ENCODE measurements around the gene FLOT1. TPM values are rescaled to one million over a fixed set of nuclear protein-coding genes. Genes with fewer than 3 reads are reported as not detected.
"Not testable (repeated sequence)": the region's sequence is repeated elsewhere in the genome, so short reads cannot be mapped to it uniquely, and the experiment has no call there.

Gene FLOT1
- total and polyA plus RNA-seq, 2 donors from 2014 or later, result 227 to 317 TPM

DNA sequence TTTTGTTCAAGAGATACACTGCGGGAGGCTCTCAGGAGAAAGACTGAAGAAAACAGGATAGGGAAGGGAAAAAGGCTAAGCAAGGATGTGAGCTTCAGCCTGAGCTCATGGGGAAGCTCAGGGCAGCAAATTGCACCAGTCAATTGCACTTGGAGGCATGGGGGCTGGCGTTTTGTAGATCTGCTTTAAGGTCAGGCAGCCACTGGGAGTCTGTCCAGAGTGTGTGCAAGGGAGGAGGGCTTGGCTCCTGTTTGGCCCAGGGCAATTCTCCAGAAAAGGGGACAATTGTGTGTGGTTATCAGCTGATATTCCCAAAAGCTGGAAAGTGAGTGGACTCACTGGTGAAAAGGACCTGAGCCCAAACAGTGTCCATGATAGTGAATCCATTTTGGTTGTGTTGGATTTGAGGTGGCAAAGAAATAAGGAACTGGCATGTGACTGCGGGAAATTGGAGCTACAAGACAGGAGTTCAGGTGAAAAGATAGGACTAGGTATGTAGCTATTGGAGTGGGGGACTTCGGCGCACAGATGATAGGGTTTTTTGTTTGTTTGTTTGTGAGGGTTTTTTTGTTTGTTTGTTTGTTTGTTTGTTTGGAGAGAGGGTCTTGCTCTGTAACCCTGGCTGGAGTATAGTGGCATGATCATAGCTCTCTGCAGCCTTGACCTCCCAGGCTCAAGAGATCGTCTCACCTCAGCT lies 24.1 kb upstream of the FLOT1 start:
- H3K27ac ChIP-seq (ENCODE audit: low read depth in 2 of 2, low read length in 2 of 2), result no peak overlapping the region
- no peak overlapping the region for H3K4me3 ChIP-seq (ENCODE audit: low read length in 3 of 3)
- intact Hi-C loops (cut with DNase I), result no loop called here
- H3K4me1 ChIP-seq (ENCODE audit: control insufficient read depth in 2 of 3, insufficient read depth in 2 of 3, low read depth in 1 of 3, low read length in 3 of 3), result peaks cover 0 to 28% (median 19%) of the 10 kb centered on the region in 3 donors
- DNase-seq, result no peak
- TF ChIP-seq, protein P1, sequence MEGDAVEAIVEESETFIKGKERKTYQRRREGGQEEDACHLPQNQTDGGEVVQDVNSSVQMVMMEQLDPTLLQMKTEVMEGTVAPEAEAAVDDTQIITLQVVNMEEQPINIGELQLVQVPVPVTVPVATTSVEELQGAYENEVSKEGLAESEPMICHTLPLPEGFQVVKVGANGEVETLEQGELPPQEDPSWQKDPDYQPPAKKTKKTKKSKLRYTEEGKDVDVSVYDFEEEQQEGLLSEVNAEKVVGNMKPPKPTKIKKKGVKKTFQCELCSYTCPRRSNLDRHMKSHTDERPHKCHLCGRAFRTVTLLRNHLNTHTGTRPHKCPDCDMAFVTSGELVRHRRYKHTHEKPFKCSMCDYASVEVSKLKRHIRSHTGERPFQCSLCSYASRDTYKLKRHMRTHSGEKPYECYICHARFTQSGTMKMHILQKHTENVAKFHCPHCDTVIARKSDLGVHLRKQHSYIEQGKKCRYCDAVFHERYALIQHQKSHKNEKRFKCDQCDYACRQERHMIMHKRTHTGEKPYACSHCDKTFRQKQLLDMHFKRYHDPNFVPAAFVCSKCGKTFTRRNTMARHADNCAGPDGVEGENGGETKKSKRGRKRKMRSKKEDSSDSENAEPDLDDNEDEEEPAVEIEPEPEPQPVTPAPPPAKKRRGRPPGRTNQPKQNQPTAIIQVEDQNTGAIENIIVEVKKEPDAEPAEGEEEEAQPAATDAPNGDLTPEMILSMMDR (IDR thresholded peaks at IDR 0.05; ENCODE audit: borderline replicate concordance, extremely low read depth, insufficient read depth), result no peak
- no peaks in the 10 kb centered on the region for H3K27me3 ChIP-seq (ENCODE audit: control insufficient read depth, insufficient read depth, low read length)
- no peak overlapping the region for H3K9ac ChIP-seq (ENCODE audit: low read length in 3 of 3)
- no peaks in the 10 kb centered on the region for H3K36me3 ChIP-seq (ENCODE audit: control insufficient read depth in 2 of 3, insufficient read depth in 3 of 3, low read length in 3 of 3)
- H3K9me3 ChIP-seq (ENCODE audit: control insufficient read depth in 2 of 3, insufficient read depth in 1 of 3, low read length in 3 of 3), result no peaks in the 10 kb centered on the region
- no peak for FAIRE-seq

DNA sequence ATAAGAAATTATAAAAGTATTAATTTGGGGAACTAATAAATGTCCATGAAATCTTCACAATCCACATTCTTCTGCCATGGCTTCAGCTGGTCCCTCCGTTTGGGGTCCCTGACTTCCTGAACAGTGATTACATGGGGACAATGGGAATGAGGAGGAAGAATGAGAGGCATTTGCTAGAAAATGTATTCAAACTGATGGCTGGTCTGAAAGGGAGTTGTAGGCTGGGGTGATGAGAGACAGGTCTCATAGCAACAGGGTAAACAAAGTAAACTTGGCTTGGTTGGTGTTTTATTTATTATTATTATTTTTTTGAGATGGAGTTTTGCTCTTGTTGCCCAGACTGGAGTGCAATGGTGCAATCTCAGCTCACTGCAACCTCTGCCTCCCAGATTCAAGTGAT lies 23.0 kb upstream of the FLOT1 start:
- H3K36me3 ChIP-seq (ENCODE audit: control insufficient read depth in 2 of 3, insufficient read depth in 3 of 3, low read length in 3 of 3); H3K27me3 ChIP-seq (ENCODE audit: control insufficient read depth, insufficient read depth, low read length); DNase-seq; H3K27ac ChIP-seq (ENCODE audit: low read depth in 2 of 2, low read length in 2 of 2); intact Hi-C loops (cut with DNase I); H3K4me3 ChIP-seq (ENCODE audit: low read length in 3 of 3); H3K9me3 ChIP-seq (ENCODE audit: control insufficient read depth in 2 of 3, insufficient read depth in 1 of 3, low read length in 3 of 3); H3K9ac ChIP-seq (ENCODE audit: low read length in 3 of 3); FAIRE-seq: not testable (repeated sequence)
- H3K4me1 ChIP-seq (ENCODE audit: control insufficient read depth in 2 of 3, insufficient read depth in 2 of 3, low read depth in 1 of 3, low read length in 3 of 3), result peaks cover 0 to 28% (median 21%) of the 10 kb centered on the region in 3 donors

DNA sequence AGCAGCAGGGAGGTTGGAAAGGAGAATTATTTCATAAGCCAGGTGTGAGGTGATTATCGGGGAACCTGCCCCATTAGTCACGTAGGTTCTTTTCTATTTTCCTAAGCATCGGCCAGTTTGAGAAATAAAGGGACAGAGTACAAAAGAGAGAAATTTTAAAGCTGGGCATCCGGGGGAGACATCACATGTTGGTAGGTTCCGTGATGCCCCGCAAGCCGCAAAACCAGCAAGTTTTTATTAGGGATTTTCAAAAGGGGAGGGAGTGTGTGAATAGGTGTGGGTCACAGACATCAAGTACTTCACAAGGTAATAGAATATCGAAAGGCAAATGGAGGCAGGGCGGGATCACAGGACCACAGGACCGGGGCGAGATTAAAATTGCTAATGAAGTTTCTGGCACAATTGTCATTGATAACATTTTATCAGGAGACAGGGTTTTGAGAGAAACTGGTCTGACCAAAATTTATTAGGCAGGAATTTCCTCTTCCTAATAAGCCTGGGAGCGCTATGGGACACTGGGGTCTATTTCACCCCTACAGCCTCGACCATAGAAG lies 22.1 kb upstream of the FLOT1 start:
- peak overlapping the region; percentile 86 to 93 for H3K27ac ChIP-seq (ENCODE audit: low read depth in 2 of 2, low read length in 2 of 2)
- intact Hi-C loops (cut with DNase I); H3K36me3 ChIP-seq (ENCODE audit: control insufficient read depth in 2 of 3, insufficient read depth in 3 of 3, low read length in 3 of 3); FAIRE-seq; H3K9me3 ChIP-seq (ENCODE audit: control insufficient read depth in 2 of 3, insufficient read depth in 1 of 3, low read length in 3 of 3); H3K27me3 ChIP-seq (ENCODE audit: control insufficient read depth, insufficient read depth, low read length); DNase-seq: not testable (repeated sequence)
- peaks cover 0 to 27% (median 27%) of the 10 kb centered on the region in 3 donors for H3K4me1 ChIP-seq (ENCODE audit: control insufficient read depth in 2 of 3, insufficient read depth in 2 of 3, low read depth in 1 of 3, low read length in 3 of 3)
- H3K9ac ChIP-seq (ENCODE audit: low read length in 3 of 3), result peak overlapping the region in 1 of 3 donors; percentile 37
- H3K4me3 ChIP-seq (ENCODE audit: low read length in 3 of 3), result peak overlapping the region in 1 of 3 donors; percentile 3

DNA sequence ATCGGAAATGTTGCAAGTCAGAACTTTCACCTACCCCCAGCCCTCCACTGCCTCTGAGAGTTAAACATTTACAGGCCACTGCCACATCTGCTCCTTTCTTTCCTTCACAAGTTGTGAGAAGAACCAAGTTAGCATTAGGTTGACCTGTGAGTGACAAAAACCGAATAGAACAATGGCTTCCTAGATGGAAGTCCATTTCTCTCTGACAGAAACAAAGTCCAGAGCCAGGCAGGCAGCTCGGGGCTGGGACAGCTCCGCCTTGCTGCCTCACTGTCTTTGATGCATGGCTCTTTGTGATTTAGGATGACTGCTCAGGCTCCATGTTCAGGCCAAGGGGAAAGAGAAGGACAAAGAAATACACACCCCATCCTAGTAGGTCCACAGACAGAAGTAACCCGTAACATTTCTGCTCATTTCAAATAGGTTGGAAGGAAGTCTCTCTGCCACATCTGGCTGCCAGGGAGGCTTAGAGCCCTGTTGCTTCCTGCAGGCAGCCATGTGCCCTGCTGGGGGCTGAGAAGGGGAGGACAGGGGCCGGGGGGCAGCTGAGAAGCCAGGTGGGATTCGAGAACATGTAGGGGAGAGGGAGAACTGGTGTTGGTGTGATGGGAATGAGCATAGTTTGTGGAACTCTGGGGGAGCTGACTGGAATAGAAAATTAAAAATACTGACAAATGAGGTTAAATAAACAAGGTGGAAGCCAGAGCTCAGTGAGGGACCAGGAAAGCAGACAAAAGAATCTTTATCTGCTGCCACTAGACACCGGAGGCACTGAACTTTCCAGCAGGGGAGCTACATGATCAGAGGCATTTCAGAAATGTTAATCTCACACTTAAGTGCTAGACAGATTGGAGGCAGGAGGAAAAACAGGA lies 21.4 kb upstream of the FLOT1 start:
- Histone ChIP-seq H3K27ac (ENCODE audit: low read depth in 2 of 2, low read length in 2 of 2) (peak overlapping the region; percentile 86 to 93), H3K27me3 (ENCODE audit: control insufficient read depth, insufficient read depth, low read length) (no peaks in the 10 kb centered on the region), H3K4me1 (ENCODE audit: control insufficient read depth in 2 of 3, insufficient read depth in 2 of 3, low read depth in 1 of 3, low read length in 3 of 3) (peaks cover 0 to 34% (median 22%) of the 10 kb centered on the region in 3 donors), H3K9me3 (ENCODE audit: control insufficient read depth in 2 of 3, insufficient read depth in 1 of 3, low read length in 3 of 3) (no peaks in the 10 kb centered on the region), H3K4me3 (ENCODE audit: low read length in 3 of 3) (peak overlapping the region in 1 of 3 donors; percentile 3), H3K9ac (ENCODE audit: low read length in 3 of 3) (peak overlapping the region in 1 of 3 donors; percentile 37), H3K36me3 (ENCODE audit: control insufficient read depth in 2 of 3, insufficient read depth in 3 of 3, low read length in 3 of 3) (no peaks in the 10 kb centered on the region)
- intact Hi-C loops (cut with DNase I), result no loop called here
- DNase-seq (peak in 4 of 5 donors; percentile 62 to 84 (median 75)), FAIRE-seq (no peak)
- TF ChIP-seq, protein P1 (IDR thresholded peaks at IDR 0.05; ENCODE audit: borderline replicate concordance, extremely low read depth, insufficient read depth), result peak; percentile 30

Data from kidney (tissue), 14 donors.